Coronary artery (tissue), 2 donors: Measurements from ENCODE around the gene SF3A1.

Experiments
- DNase-seq: peaks from one replicate; pipeline ENCODE4 v3.0.0-alpha.2; 2017; ENCODE audit warnings: low spot score
- H3K27ac ChIP-seq, 2 donors: fragments of 200-600 bp; sonication (generic); one replicate each; pipeline ENCODE4 v1.5.1; 2016 to 2019
- H3K4me3 ChIP-seq: fragments of 200-600 bp; sonication (generic); 2 replicates; pipeline ENCODE4 v1.5.1; 2016; ENCODE audit warnings: mild to moderate bottlenecking, moderate library complexity
- CTCF ChIP-seq: fragments of 200-600 bp; sonication (generic); IDR thresholded peaks from one replicate; pipeline ENCODE4 v1.5.1; 2019; ENCODE audit warnings: antibody characterized with exemption

SF3A1 gene

DNA sequence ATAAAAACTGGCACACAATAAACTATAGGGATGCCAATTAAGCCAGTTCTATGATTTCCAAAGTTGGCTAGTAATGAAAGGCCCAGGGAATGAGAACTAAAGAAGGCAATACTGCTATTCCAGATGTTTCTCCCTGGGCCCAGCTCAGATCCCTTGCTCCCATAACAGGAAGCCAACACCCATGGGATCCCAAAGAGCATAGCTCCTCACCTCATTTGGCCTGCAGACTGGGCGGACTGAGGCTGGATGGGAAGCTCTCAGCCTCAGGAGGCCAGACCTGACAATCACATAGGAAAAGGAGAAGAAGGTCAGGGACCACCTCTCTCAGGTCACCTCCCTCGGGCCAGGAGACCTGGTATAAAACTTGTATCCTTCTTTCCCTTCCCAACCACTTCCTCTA is 35.2 kb downstream of the SF3A1 start:
- Histone ChIP-seq H3K4me3 (no peak overlapping the region), H3K27ac (peak overlapping the region; percentile 6 to 61)

DNA sequence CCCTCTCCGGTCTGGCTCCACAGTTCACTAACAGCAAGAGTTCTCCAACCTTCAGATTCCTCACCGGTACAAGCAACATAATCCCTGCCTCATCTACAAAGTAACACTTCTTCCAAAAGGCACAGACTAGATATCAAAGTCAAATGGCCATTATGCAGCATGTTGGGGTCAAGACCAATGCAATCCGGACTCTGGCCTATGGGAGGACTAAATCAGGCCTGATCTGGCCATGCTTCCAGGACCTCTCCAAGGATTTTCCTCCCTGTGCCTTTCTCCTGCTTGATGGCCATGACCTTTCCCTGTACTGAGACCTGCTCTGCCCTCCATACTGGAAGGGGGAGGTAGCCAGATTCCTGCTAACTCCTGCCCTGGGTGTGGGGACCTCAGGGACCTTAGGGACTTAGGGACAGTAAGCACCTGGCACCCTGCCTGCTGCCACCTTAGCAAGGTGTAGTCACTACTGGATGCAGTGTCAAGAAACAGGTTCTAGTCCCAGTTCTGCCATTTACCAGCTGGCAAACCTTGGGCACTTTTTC is 36.6 kb downstream of the SF3A1 start:
- Histone ChIP-seq H3K4me3 (no peak overlapping the region), H3K27ac (peak overlapping the region in 1 of 2 donors; percentile 61)
- TF ChIP-seq CTCF, result no peak
- no peak for DNase-seq

More for the DNA sequence above, 35.2 kb downstream of the SF3A1 start:
- no peak for TF ChIP-seq CTCF
- DNase-seq, result no peak

GRCh38 chr22:30318799-30319419 is 37.8 kb downstream of the SF3A1 start:
- Histone ChIP-seq H3K4me3 (no peak overlapping the region), H3K27ac (peak overlapping the region in 1 of 2 donors; percentile 61)
- no peak for DNase-seq
- TF ChIP-seq CTCF, result no peak

GRCh38 chr22:30317778-30318177 is 38.9 kb downstream of the SF3A1 start:
- no peak for TF ChIP-seq CTCF
- Histone ChIP-seq H3K27ac (peak overlapping the region in 1 of 2 donors; percentile 61), H3K4me3 (no peak overlapping the region)
- DNase-seq, result no peak

- DNase-seq, result no peak
- Histone ChIP-seq H3K4me3 (no peak overlapping the region), H3K27ac (peak overlapping the region in 1 of 2 donors; percentile 3)
- TF ChIP-seq CTCF, result no peak
These were observed 40.6 kb downstream of the SF3A1 start for GRCh38 chr22:30315962-30316576.

DNA sequence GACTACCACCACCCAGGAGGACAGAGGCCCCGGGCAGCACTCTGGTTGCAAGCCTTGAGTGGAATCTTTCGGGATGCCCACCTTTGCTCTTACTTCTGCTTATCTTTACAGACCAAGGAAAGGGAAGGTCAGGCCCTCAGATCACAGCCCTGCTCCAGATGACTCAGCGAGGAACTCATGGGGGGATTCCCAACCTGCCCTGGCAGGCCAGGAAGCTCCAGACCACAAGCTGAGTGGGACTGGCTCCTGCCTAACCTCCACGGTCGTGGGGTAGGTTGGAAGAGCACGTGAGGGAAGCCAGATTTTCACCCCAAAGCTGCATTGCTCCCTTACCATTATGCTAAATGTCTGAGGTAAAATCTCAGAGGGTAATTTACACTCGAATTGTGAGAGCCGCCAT is 41.8 kb downstream of the SF3A1 start:
- no peak for DNase-seq
- TF ChIP-seq CTCF, result no peak
- Histone ChIP-seq H3K27ac (peak overlapping the region in 1 of 2 donors; percentile 46), H3K4me3 (no peak overlapping the region)
